ENCODE data around the gene SYK.
"Not testable (repeated sequence)": the region's sequence is repeated elsewhere in the genome, so short reads cannot be mapped to it uniquely, and the experiment has no call there.

The SYK gene

GRCh38 chr9:90882991-90883600 lies 81.5 kb downstream of the SYK start:
- no peak for DNase-seq

GRCh38 chr9:90883661-90884060 lies 82.0 kb downstream of the SYK start:
- no peak for DNase-seq

- DNase-seq, result no peak
These were observed 82.6 kb downstream of the SYK start for GRCh38 chr9:90884178-90884577.

- DNase-seq, result not testable (repeated sequence)
These were observed 85.2 kb downstream of the SYK start for GRCh38 chr9:90886868-90887267.

GRCh38 chr9:90888941-90889340 lies 87.3 kb downstream of the SYK start:
- no peak for DNase-seq

GRCh38 chr9:90890146-90890810 lies 88.7 kb downstream of the SYK start:
- DNase-seq, result no peak

- DNase-seq, result no peak
These were observed 89.9 kb downstream of the SYK start for GRCh38 chr9:90891308-90892040.

GRCh38 chr9:90892918-90893317 lies 91.3 kb downstream of the SYK start:
- DNase-seq, result no peak

GRCh38 chr9:90893706-90894105 lies 92.1 kb downstream of the SYK start:
- DNase-seq, result no peak

GRCh38 chr9:90894986-90895687 lies 93.5 kb downstream of the SYK start:
- DNase-seq, result no peak

- DNase-seq, result no peak
These were observed 94.2 kb downstream of the SYK start for GRCh38 chr9:90895786-90896185.

- no peak for DNase-seq
These were observed 94.6 kb downstream of the SYK start for GRCh38 chr9:90896231-90896630.

- no peak for DNase-seq
These were observed 96.6 kb downstream of the SYK start for GRCh38 chr9:90898228-90898627.

GRCh38 chr9:90899287-90899686 lies 97.7 kb downstream of the SYK start:
- DNase-seq, result no peak

GRCh38 chr9:90900130-90900529 lies 98.5 kb downstream of the SYK start:
- DNase-seq, result no peak

GRCh38 chr9:90901933-90902332 lies 100.3 kb downstream of the SYK start:
- DNase-seq, result no peak

- no peak for DNase-seq
These were observed 102.3 kb downstream of the SYK start for GRCh38 chr9:90903766-90904424.

- no peak for DNase-seq
These were observed 103.3 kb downstream of the SYK start for GRCh38 chr9:90904706-90905478.

- no peak for DNase-seq
These were observed 104.2 kb downstream of the SYK start for GRCh38 chr9:90905822-90906221.

GRCh38 chr9:90906316-90907055 lies 104.9 kb downstream of the SYK start:
- DNase-seq, result no peak

- no peak for DNase-seq
These were observed 105.4 kb downstream of the SYK start for GRCh38 chr9:90907056-90907445.

- no peak for DNase-seq
These were observed 106.2 kb downstream of the SYK start for GRCh38 chr9:90907790-90908189.
